K562 (cell line): ENCODE results near the gene CCDC15.

Experiments
- TCFL5 ChIP-seq: fragments of 250-450 bp; sonication (Bioruptor Pico); conservative IDR thresholded peaks from 2 replicates; pipeline ENCODE4 v1.6.1; 2021; ENCODE audit warnings: mild to moderate bottlenecking, moderate library complexity, matching md5 sums
- TF ChIP-seq, protein P1 (sequence below): sonication (generic); formaldehyde crosslinking; IDR thresholded peaks from 2 replicates; pipeline ENCODE4 v1.9.0; 2022; ENCODE audit warnings: mild to moderate bottlenecking, missing genetic modification reagents

DNA sequence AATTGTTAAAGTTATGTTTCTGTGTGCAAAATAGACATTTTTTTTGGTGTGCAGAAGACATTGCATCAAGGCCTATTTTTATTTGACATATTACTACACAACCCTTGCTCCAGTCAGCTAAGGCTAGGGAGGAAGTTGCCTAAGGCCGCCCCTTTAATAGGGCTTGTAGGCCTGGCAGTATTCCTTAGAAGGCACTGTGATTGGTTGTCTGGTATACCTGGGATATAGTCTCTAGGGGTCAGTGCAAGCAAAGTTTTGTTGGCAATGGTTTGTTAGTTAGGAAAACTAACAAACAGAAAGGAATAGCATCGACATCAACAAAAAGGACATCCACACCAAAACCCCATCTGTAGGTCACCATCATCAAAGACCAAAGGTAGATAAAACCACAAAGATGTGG, 16.9 kb downstream of the CCDC15 start:
- TF ChIP-seq, protein P1, sequence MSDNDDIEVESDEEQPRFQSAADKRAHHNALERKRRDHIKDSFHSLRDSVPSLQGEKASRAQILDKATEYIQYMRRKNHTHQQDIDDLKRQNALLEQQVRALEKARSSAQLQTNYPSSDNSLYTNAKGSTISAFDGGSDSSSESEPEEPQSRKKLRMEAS (CRISPR knock-in tag) = no peak
- no peak for TF ChIP-seq TCFL5 (CRISPR knock-in tag)
